HFFc6 (cell line): ENCODE results near the gene ALDH3B2. TPM values are rescaled to one million over a fixed set of nuclear protein-coding genes. Genes with fewer than 3 reads are reported as not detected.

Source experiments
- DNase-seq: peaks from one replicate; pipeline ENCODE4 v3.0.0-alpha.2; 2018
- H3K27ac Mint-ChIP-seq: 2 replicates; pipeline ENCODE4 v1.8.0; 2020; ENCODE audit warnings: mild to moderate bottlenecking, mixed read lengths
- H3K27me3 Mint-ChIP-seq: 2 replicates; pipeline ENCODE4 v1.8.0; 2021; ENCODE audit warnings: mild to moderate bottlenecking, moderate library complexity, mixed read lengths; ENCODE audit not compliant: insufficient read depth
- H3K36me3 Mint-ChIP-seq: 2 replicates; pipeline ENCODE4 v1.8.0; 2021; ENCODE audit warnings: low read depth, mixed read lengths
- H3K4me1 Mint-ChIP-seq: 2 replicates; pipeline ENCODE4 v1.8.0; 2020; ENCODE audit warnings: low read depth, mixed read lengths
- H3K4me3 Mint-ChIP-seq: 2 replicates; pipeline ENCODE4 v1.8.0; 2020; ENCODE audit warnings: mild to moderate bottlenecking, moderate library complexity, mixed read lengths
- H3K9me3 Mint-ChIP-seq: 2 replicates; pipeline ENCODE4 v1.8.0; 2020; ENCODE audit warnings: mild to moderate bottlenecking, mixed read lengths
- total RNA-seq, 6 experiments: library from RNA; stranded (reverse); fragmentation: NEBNext Ultra II Directional; extraction: Animal tissue kit (Norgen Biotek cat#: 25700); gene quantifications; 2 replicates in 1 of 6; 3 replicates in 5 of 6; pipeline ENCODE4 v1.2.3, GENCODE V29; 2021
- TF ChIP-seq, protein P1 (sequence below): fragments of 200-600 bp; sonication (generic); IDR thresholded peaks from 2 replicates; pipeline ENCODE4 v1.5.0; 2021; ENCODE audit warnings: antibody characterized with exemption, mild to moderate bottlenecking

ALDH3B2 gene
- total RNA-seq, 6 experiments from 2014 or later = not detected

DNA sequence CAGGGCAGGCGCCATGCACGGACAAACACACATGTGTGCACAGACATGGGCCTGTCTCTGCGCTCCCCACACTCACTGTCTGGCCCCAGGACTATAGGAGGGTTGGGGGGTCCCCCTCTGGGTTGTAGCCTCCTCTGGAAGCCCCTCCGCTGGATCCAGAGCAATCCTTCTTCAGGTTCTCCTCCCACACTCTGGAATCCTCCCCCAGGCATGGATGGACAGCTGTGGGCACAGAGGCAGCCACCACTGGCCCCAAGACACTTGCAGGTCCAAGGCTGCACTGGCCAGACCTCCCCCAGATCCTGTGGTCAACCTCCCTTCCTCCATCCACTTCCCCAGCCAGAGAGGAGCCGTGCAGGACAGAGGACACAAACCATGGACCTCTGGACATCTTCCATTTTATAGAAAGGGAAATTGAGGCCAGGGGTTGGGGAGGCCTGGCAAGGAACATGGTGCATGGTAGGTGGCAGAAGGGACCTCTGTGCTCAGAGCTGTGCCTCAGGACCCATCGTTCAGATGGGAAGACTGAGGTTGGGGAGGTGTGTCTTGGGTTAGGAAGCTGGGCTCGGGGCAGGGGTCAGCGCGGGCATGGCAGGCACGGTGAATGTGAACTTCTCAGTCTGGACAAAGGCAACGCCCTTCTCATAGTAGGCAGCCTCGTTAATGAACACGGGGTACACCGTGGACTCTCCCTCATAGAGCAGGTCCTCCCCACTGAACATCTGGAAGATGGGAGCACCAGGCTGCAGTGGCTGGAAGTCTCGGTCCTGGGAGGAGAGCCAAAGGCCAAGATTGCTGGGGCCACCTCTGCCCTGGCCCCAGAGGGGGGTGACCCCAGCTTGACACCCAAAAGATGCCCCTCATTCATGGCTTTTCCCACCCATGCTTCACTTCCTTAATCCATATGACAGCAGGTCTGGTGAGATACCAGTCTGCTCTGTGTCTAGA, 32.0 kb downstream of the ALDH3B2 start:
- Mint-ChIP-seq H3K4me1 (no peaks in the 10 kb centered on the region), H3K36me3 (no peaks in the 10 kb centered on the region), H3K4me3 (no peak overlapping the region), H3K27ac (no peak overlapping the region), H3K27me3 (peaks cover 21% of the 10 kb centered on the region), H3K9me3 (no peaks in the 10 kb centered on the region)
- TF ChIP-seq, protein P1, sequence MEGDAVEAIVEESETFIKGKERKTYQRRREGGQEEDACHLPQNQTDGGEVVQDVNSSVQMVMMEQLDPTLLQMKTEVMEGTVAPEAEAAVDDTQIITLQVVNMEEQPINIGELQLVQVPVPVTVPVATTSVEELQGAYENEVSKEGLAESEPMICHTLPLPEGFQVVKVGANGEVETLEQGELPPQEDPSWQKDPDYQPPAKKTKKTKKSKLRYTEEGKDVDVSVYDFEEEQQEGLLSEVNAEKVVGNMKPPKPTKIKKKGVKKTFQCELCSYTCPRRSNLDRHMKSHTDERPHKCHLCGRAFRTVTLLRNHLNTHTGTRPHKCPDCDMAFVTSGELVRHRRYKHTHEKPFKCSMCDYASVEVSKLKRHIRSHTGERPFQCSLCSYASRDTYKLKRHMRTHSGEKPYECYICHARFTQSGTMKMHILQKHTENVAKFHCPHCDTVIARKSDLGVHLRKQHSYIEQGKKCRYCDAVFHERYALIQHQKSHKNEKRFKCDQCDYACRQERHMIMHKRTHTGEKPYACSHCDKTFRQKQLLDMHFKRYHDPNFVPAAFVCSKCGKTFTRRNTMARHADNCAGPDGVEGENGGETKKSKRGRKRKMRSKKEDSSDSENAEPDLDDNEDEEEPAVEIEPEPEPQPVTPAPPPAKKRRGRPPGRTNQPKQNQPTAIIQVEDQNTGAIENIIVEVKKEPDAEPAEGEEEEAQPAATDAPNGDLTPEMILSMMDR = no peak
- no peak for DNase-seq

DNA sequence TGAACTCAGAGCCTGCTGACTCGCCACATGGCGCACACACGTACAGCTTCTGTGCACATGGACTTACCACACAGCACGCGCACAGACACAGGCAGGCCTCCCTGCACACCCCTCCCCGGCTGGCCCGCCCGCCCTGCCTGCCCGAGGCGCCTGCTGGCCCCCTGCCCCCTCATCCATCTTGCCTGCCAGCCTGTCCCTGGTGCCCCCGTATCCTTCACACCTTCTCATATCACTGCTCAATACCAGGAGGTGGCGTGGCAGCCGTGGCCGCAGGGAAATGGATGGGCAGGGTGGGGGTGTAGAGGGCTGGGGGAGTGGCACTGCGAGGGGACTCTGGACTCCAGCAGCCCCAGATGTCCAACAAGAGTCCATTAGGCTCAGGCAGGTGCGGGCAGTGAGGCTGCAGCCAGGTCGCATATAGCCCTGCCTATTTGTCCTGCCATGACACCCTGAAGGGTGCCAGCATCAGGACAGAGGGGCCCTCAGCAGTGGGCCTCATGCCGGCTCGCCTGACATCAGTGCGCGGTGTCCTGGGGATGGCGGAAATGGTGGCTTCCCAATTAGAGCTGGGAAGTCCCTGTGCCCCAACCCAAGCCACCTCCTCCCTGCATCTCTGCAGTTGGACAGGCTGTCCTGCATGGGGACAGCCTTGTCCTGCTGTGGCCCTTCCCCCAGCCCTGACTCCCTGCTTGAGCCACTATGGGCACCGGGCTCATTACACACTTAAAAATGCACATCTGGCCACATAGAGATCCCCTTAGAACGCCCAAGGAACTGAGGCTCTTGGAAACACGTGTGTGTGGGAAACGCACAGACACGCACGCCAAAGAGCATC, 32.9 kb downstream of the ALDH3B2 start:
- Mint-ChIP-seq H3K36me3 (no peaks in the 10 kb centered on the region), H3K27me3 (peaks cover 21% of the 10 kb centered on the region), H3K9me3 (no peaks in the 10 kb centered on the region), H3K4me3 (no peak overlapping the region), H3K27ac (no peak overlapping the region), H3K4me1 (no peaks in the 10 kb centered on the region)
- TF ChIP-seq, protein P1 = no peak
- no peak for DNase-seq

DNA sequence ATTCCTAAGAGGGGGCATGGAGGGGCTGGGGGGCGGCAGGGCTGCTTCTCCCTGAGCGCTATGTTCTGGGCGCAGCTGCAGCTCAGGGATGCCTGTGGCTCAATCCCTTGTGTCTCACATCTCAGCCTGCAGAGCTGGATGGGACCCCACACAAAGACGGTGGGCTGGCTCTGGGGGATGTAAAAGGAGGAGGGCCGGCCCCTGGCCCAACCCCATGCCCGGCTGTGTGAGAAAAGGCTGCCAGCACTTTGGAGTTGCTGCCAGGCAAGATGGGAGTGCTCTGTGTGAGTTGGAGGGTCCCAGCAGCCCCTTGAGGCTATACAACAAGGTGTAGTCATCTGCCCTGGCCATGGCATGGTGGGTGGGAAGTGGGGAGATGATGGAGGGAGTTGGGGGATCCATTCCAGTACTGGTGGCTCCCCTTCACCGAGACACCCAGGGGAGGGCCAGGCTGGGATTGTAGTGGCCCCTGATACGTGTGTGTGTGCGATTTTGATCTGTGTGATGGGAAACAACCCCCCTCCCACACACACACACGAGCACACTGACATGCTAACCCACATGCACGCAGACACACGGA, 33.6 kb downstream of the ALDH3B2 start:
- H3K9me3 Mint-ChIP-seq = no peaks in the 10 kb centered on the region
- TF ChIP-seq, protein P1 = no peak
- no peaks in the 10 kb centered on the region for H3K36me3 Mint-ChIP-seq
- H3K27me3 Mint-ChIP-seq = peaks cover 21% of the 10 kb centered on the region
- H3K27ac Mint-ChIP-seq = no peak overlapping the region
- no peak for DNase-seq
- no peaks in the 10 kb centered on the region for H3K4me1 Mint-ChIP-seq
- no peak overlapping the region for H3K4me3 Mint-ChIP-seq

DNA sequence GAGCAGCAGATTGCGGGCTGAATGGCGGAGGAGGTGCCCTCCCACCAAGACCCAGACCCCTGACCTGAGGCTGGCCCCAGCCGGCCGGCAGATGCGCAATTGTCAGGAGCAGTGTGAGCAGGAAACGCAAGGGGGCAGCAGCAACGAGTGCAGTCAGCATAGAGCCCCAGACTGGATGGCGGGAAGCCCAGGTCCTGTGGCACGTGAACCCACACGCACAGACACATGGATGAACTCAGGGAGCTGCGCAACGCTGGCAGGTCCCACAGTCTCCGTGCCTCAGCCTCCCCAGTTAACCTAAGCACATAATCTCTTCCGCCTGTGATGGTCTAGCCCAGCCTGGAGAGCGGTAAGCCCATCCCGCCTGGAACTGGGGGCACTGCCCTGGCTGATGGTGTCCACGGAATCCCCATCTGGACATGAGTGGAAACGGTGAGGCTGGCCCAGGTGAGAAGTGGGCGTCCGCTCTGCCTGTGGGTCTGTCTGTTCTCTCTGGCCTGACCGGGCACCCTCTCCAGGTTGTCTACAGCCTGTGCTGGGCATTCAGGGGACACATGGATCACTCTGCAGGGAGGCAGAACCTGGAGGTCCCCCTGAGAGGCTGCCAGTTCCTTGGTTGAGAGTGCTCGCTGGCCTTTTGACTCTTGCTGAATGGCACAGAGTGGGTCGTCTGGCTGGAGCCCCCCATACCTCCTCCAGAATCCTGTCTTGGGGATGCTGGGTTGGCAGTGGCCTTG, 34.2 kb downstream of the ALDH3B2 start:
- H3K9me3 Mint-ChIP-seq = no peaks in the 10 kb centered on the region
- peak; percentile 28 for DNase-seq
- H3K27me3 Mint-ChIP-seq = peaks cover 21% of the 10 kb centered on the region
- no peak overlapping the region for H3K4me3 Mint-ChIP-seq
- H3K4me1 Mint-ChIP-seq = no peaks in the 10 kb centered on the region
- H3K27ac Mint-ChIP-seq = no peak overlapping the region
- no peaks in the 10 kb centered on the region for H3K36me3 Mint-ChIP-seq
- TF ChIP-seq, protein P1 = peak; percentile 81

DNA sequence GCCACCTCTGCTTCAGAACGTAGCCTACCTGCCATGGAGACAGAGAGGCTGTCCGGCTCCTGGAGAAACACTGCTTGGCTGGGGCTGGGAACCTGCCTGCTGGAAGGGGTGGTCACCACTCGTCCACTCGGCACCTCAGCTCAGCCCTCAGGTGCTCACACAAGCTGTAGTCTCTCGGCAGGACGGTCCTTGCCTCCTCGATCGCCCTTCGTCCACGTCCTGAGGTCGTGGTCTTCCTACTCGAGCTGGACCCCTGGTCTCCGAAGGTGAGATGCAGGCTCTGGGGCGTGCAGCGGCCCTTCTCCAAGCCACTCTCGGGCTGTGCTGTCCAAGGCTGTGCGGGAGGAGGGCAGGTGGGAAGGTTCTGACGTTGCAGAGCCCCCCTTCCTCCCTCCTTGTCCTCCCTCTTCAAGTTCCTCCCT, 35.0 kb downstream of the ALDH3B2 start, which contains the start of gene TBX10:
Gene TBX10, minus strand, starts transcription at position 326 of the 422 bp plus-strand sequence. Its CDS starts 291 bp downstream, at position 35.
- H3K9me3 Mint-ChIP-seq = no peaks in the 10 kb centered on the region
- TF ChIP-seq, protein P1 = no peak
- H3K4me3 Mint-ChIP-seq = no peak within 1 kb of the TSS
- no peaks in the 10 kb centered on the region for H3K36me3 Mint-ChIP-seq
- no peak for DNase-seq
- no peak within 1 kb of the TSS for H3K27ac Mint-ChIP-seq
- H3K27me3 Mint-ChIP-seq = peaks cover 23% of the 10 kb centered on the region
- no peaks in the 10 kb centered on the region for H3K4me1 Mint-ChIP-seq
